ENCODE results near the gene PXMP4. TPM values are rescaled to one million over a fixed set of nuclear protein-coding genes. Genes with fewer than 3 reads are reported as not detected.

The PXMP4 gene
- total RNA-seq, 1 experiment from 2014 or later, result 5.7 TPM

DNA sequence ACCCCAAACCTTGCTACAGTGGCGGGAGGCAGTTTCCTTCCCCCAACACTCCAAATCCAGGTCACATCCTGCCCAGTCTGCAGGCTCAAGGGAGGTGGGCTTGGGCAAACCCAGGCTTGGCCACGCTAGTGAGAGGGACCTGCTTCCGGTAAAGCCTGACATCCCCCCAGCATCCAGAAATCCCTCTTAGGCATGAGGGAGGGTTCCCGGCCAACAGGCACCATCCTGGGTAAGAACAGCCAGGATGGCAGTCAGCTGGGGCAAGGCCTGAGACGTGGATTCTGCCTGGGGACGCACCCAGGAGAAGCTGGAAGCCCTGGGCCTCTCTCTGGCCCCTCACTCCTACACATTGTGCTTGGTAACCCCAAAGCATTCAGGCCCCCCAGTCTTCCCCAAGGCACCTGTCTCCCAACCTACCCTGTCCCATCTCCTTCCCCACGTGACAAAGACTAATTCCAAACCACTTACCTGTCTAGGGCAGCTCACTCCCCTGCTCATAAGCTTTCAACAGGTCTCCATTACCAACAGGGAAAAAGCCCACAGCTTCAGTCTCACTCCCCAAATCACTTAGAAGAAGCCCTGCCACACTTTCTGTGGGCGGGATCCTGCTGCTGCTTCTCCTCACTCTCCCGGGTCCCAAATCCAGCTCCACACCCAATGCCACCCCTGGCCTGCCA lies 55.9 kb downstream of the PXMP4 start:
- H2AFZ ChIP-seq (ENCODE audit: low read length), result no peak overlapping the region
- no peaks in the 10 kb centered on the region for H3K79me2 ChIP-seq (ENCODE audit: insufficient read depth, low read length)
- H3K9me3 ChIP-seq (ENCODE audit: control insufficient read depth, low read depth, low read length), result no peaks in the 10 kb centered on the region
- no peaks in the 10 kb centered on the region for H3K27me3 ChIP-seq (ENCODE audit: insufficient read depth, low read length)
- H3K4ac ChIP-seq (ENCODE audit: low read depth, low read length), result no peak overlapping the region
- H3K18ac ChIP-seq (ENCODE audit: insufficient read length, low read depth, low read length), result peak overlapping the region; percentile 83
- H4K91ac ChIP-seq (ENCODE audit: insufficient read length, low read depth, low read length), result no peak overlapping the region
- WGBS (ENCODE audit: extremely low coverage, insufficient read length, low lambda C conversion rate), result no CpG with 5 or more reads among the region's 9 CpGs
- no peak overlapping the region for H4K5ac ChIP-seq (ENCODE audit: insufficient read length, low read depth, low read length)
- no peak overlapping the region for H2BK5ac ChIP-seq (ENCODE audit: insufficient read length, low read length)
- TF ChIP-seq, protein P1, sequence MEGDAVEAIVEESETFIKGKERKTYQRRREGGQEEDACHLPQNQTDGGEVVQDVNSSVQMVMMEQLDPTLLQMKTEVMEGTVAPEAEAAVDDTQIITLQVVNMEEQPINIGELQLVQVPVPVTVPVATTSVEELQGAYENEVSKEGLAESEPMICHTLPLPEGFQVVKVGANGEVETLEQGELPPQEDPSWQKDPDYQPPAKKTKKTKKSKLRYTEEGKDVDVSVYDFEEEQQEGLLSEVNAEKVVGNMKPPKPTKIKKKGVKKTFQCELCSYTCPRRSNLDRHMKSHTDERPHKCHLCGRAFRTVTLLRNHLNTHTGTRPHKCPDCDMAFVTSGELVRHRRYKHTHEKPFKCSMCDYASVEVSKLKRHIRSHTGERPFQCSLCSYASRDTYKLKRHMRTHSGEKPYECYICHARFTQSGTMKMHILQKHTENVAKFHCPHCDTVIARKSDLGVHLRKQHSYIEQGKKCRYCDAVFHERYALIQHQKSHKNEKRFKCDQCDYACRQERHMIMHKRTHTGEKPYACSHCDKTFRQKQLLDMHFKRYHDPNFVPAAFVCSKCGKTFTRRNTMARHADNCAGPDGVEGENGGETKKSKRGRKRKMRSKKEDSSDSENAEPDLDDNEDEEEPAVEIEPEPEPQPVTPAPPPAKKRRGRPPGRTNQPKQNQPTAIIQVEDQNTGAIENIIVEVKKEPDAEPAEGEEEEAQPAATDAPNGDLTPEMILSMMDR (conservative IDR thresholded peaks at IDR 0.05), result no peak
- H3K56ac ChIP-seq (ENCODE audit: insufficient read length, low read depth, low read length), result no peak overlapping the region
- no peak for DNase-seq
- Mint-ChIP-seq H3K36me3 (ENCODE audit: insufficient read depth in 1 of 3, low read depth in 3 of 3) (peaks cover 12 to 38% (median 14%) of the 10 kb centered on the region in 3 experiments), H3K27me3 (ENCODE audit: low read depth) (peaks cover 4% of the 10 kb centered on the region), H3K9me3 (no peaks in the 10 kb centered on the region), H3K27ac (peak overlapping the region in 2 of 3 experiments; percentile 86; a peak in 4 of 7 replicates), H3K4me1 (peaks cover 29 to 32% of the 10 kb centered on the region in 2 experiments), H3K4me3 (peak overlapping the region; percentile 81)
- H3K27ac ChIP-seq (ENCODE audit: insufficient read length, low read depth, low read length), result no peak overlapping the region
- no peak overlapping the region for H2BK120ac ChIP-seq (ENCODE audit: low read depth, low read length, poor library complexity, severe bottlenecking)
- H3K4me2 ChIP-seq (ENCODE audit: insufficient read depth, insufficient read length, low read length), result peak overlapping the region; percentile 78
- no peak overlapping the region for H3T11ph ChIP-seq (ENCODE audit: low read length)
- H2BK15ac ChIP-seq (ENCODE audit: low read depth, low read length), result no peak overlapping the region
- no peak overlapping the region for H3K23ac ChIP-seq (ENCODE audit: insufficient read length, low read depth, low read length)
- H4K20me1 ChIP-seq (ENCODE audit: control insufficient read depth, insufficient read depth, insufficient read length), result no peaks in the 10 kb centered on the region
- no peak overlapping the region for H2BK20ac ChIP-seq (ENCODE audit: low read depth, low read length, poor library complexity, severe bottlenecking)
- peaks cover 18% of the 10 kb centered on the region for H3K23me2 ChIP-seq (ENCODE audit: insufficient read length, low read depth, low read length, poor library complexity, severe bottlenecking)
- no peaks in the 10 kb centered on the region for H3K79me1 ChIP-seq (ENCODE audit: insufficient read depth, low read depth, low read length, poor library complexity, severe bottlenecking)
- peak overlapping the region; percentile 90 for H3K14ac ChIP-seq (ENCODE audit: insufficient read depth, low read length)
- peak overlapping the region; percentile 60 for H3K9ac ChIP-seq (ENCODE audit: extremely low read depth, insufficient read length, low read length)
- no peaks in the 10 kb centered on the region; the same call in 1 of the 2 replicates for H3K4me1 ChIP-seq (ENCODE audit: insufficient read depth, low read length)
- no peak overlapping the region for H4K8ac ChIP-seq (replicated peaks; ENCODE audit: insufficient read length, low read depth, low read length)
- H2BK12ac ChIP-seq (ENCODE audit: insufficient read length, low read depth, low read length), result no peak overlapping the region
- H2AK5ac ChIP-seq (ENCODE audit: insufficient read length, low read length), result no peak overlapping the region
